GM19035 (cell line): Measurements from ENCODE around the gene PODXL.

Experiments
- ATAC-seq: cut with Tn5 transposase; IDR thresholded peaks from one replicate; pipeline ENCODE4 v1.9.1; 2021; ENCODE audit not compliant: unreplicated experiment

Gene PODXL

DNA sequence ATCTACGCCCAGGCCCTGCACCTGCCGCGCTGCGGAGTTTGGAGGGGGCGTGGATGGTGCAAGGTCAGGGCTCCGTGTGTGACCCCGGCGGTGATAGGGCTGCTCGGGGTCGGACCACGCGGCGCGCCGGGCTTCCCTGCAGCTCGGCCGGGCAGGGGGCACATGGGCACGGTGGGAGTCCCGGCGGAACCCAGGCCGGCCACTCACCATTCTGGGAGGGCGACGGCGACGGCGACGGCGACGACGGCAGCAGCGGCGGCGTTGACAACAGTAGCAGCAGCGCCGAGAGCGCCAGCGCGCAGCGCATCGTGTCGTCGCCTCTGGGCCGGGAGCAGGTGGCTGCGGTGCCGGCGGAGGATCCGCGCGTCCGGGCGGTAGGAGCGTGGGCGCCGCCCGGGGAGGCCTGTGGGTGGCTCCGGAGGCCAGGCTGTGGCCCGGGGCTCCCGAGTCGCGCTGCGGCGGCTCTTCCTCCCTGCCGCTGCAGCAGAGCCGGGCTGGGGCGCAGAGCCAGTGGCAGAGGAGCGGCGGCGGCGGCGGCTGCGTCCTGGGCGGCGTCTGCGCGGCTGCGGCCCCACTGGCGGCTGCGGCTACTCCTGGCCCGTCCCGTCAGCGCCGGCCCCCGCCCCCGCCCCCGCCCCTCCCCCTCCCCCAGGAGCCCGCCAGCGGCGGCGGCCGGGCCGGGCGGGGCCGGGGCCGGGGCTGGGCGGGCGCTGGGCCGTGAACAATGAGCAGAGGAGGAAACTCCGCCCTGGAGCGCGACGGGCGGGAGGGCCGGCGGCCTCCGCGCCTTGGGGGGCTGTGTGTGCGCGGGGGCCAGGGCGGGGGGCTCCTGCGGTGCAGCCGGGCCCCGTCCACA lies at the start of gene PODXL:
Gene PODXL (minus strand): TSS at position 576 of the 856 bp plus-strand sequence. CDS start 269 bp downstream, at position 307.
- ATAC-seq, result peak; percentile 83

DNA sequence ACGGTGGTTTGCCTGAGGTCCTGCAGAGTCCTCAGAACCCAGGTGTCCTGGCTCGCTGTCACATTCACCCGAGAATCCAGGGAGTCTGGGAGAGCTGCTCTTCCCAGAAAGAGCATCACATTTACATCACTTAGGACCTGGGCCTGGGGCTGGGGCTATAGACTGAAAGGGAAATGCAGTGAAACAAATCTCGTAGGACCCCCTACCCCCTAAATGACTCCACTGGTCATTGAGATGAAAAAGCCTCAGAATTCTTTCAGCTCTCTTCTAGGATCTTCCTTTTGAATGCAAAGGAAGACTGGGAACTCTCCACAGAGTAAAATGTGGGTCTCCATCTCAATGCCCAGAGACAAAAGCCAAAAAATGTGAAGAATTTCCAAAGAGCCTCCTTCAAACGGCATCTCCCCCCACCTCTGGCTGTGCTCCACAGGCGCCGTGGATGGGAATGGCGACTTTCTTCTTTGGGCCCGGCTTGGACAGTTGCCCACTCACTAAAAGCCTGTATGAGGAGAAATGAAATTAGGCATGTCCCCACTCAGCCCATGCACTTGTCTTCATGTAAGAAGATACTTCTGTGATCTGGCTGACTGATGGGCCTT lies 49.0 kb upstream of the PODXL start:
- ATAC-seq, result no peak

DNA sequence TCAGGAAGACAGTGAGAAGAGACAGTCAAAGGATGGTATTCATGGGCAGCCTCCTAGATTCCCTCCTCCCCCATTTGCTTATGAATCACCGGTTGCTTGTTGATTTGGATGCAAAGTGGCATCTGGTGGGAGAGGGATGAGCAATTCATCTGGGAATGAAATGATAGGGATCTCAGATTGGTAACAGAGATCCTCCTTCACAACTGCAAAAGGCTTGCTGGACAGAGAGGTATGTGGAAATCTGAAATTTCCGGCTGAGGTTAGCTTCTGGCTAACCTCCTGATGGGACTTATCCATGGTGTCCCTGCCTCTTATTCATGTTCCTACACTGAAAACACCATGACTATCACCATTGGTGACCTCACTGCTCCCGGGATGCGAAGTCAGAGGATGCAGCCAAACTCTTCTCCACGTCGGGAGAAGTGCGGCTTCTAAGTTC lies 48.4 kb upstream of the PODXL start:
- ATAC-seq, result no peak

DNA sequence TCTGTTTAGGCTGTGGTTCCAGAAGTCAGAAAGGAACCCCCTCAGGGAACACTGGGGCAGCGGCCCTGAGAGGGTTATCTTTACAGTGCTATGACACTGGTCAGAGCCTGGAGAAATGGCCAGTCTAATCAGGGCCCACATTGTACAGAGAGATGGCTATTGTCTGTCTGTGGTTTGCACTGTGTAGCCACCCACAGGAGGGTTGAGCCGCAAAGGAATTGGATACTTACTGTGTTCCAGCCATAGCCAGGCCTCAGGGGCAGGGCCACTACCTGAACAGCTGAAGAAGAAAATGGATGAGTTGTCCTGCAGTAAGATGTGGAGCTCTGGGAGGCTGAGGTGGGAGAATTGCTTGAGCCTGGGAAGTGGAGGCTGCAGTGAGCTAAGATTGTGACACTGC lies 47.5 kb upstream of the PODXL start:
- no peak for ATAC-seq

DNA sequence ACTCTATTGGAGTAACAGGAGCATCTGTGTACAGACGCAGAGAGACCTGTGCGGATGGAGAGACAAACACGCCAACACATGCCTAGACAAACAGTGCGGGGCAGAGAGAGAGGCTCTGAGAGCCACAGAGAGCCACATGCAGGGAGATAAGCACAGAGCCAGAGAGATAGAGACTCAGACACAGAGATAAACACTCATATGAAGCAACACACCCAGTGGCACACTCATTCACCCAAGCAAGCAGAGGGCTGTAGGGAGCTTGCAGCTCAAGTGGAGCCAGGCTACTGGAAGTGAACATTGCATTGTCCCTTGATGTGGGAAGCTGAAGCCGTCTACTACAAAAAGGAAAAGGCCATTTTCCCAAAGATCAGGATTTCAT lies 46.6 kb upstream of the PODXL start:
- ATAC-seq, result no peak

DNA sequence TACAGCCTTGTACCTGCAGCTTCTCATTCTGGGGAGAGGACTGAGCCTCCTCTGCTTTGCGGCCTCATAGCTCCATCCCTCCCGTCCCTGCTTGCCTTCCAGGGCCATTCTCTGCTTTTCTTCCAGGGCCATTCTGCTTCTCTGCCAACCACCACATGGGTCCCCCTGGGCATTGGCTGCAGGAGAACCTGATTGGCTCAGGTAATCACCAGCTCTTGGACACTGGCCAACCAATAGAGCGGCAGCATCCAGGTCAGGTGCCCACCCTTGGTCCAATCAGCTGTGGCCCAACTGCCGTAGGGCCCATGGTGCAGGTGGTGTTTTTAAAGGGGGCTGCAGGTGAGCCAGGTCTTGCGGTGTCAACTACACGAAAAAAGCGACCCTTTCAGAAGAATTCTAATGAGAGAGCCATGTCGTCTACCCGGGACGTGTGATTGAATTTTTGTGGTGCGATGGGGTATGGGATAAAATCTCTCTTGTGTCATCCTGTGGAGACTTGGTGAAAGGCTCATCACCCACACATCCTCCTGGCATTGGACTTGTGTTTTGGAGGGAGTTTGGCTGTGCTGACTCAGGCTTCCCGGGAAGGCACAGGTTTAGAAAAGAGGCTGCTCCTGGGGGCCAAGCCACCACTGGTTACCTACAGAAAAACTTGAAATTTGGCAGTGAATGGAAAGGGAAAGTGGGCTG lies 46.0 kb upstream of the PODXL start:
- ATAC-seq, result no peak

DNA sequence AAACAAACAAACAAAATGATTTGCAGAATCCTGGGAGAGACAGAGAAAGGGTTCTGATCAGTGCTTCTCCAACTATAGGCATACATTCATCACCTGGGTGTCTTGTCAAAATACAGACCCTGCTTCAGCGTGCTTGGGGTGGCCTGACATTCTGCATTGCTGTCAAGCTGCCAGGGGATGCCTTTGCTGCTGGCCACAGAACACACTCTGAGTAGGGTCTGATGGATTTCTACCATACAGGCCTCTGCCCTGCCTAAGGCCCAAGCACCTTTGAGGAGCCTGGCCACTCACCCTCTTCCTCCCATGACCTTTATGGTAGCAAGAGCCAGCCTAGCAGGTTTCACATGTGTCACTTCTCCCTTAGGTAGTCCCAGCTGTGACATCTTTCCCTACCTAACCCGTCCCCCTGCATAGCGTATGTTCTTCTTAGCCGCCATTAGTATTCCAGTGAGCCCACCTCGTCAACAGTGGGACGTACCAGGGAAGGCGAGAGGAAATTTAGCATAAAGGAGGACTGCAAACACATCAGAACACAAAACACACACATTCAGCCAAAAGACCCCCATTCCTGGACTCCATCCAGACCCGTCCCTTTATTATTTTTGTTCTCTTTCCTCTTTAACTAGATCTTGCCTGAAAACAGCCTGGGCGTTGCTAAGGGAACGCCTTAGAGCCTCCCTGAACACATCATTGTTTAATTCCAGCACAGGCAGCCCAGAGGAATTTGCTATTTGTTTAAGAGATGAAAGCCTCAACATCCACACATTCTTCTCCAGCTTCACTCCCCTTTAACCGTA lies 43.9 kb upstream of the PODXL start:
- no peak for ATAC-seq

DNA sequence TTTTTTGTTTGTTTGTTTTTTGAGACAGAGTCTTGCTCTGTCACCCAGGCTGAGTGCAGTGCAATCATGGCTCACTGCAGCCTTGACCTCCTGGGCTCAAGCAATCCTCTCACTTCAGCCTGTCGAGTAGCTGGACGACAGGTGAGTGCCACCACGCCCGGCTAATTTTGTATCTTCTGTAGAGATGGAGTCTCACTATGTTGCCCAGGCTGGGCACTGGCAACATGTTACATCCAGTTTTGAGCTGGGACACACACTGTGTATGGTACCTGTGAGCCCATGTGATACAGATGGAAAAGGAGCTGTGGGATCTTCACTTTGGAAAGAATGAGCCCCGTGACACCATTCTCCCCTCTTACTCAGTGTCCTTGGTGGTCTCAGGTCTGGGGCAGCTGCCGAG lies 40.4 kb upstream of the PODXL start:
- ATAC-seq, result no peak

DNA sequence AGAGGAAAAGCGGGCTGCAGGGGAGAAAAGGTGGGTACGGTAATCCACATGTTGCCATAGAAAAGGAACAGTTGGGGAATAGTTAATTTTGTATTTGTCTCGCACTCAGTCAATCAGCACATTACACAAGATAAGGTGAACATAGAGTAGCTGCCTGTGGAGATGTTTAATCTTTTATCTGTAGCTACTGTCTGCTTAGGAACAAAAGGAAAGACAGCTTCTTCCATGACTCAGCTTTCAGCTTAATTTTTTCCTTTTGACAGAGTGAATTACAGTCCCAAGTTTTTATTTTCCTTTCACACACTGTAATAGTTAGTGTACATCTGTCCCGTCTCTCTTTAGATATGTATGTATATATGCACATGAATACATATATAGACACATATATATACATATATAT lies 39.3 kb upstream of the PODXL start:
- no peak for ATAC-seq

DNA sequence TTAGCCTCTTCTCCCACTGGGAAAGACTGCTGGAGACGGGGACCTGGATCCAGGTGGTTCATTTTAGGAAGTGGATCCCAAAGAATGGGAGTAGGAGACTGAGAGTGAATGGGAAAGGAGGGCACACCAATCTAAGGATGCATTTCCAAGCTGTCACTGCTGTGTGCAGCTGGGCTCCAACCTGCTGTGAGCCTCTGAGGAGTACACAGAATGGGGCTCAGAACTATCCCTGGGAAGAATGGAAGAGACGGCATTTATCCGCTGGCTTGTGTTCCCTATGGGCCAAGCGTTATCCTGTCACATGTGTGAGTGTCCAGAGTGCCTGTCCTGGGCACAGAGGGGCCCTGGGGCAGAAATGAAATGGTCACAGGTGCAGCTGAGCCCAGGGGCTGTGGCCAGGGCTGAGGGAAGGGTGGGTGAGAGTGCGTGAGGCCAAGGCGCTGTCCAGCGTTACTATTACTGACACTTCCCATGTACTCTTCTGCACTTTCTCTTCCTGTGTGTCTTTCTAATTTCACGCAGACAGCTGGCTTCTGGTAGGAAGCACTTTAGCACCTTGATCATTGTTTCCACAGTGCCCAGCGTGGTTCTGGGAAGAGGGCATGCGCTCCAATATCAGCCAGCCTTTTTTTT lies 35.4 kb upstream of the PODXL start:
- no peak for ATAC-seq

DNA sequence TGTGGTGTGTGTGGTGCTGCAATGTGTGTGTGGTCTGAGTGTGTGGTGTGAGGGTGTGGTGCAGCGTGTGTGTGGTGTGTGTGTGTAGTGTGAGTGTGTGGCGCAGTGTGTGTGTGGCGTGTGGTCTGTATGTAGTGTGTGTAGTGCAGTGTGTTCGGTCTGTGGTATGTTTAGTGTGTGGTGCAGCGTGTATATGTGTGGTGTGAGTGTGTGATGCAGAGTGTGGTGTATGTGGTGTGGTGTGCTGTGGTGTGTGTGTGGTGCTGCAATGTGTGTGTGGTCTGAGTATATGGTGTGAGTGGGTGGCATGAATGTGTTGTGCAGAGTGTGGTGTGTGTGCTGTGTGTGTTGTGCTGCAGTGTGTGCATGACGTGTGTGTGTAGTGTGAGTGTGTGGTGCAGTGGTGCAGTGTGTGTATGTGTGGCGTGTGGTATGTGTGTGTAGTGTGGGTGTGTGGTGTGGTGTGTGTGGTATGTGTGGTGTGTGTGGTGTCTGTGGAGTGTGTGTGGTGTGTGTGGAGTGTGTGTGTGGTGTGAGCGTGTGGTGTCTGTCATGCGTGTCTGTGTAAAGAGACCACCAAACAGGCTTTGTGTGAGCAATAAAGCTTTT lies 31.0 kb upstream of the PODXL start:
- no peak for ATAC-seq

DNA sequence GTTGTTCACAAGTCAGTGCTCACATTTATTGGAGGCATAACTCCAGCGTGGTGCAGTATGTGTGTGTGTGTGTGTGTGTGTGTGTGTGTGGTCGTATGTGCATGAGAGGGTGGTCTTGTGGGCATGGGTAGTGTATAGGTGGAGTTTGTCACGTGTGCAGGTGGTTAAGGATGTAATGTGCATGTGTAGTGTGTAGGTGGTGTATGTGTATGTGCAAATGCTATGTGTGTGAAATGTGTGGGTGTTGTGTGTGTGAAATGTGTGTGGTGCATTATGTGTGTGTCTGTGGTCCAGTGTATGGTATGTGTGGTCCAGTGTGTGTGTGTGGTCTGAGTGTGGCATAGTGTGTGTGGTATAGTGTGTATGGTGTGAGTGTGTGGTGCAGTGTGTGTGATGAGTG lies 30.3 kb upstream of the PODXL start:
- ATAC-seq, result no peak

DNA sequence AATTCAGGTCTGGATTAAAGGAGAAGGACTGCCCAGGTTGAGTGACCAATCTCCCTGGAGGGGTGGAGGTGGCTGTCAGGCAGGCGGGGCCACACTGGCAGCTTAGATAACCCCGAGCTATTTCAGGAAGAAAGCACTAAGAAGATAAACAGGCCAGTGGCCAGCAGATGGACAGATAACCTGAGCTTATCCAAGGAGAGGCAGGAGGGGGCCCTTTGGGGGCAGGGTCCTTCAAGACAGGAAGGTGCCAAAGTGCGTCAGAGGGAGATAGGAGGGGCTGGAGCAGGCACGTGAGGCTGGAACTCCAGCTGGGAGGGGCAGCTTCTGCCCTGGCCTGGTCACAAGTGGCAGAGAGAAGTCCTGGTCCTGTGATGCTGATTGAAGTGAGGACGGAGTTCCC lies 29.8 kb upstream of the PODXL start:
- no peak for ATAC-seq

DNA sequence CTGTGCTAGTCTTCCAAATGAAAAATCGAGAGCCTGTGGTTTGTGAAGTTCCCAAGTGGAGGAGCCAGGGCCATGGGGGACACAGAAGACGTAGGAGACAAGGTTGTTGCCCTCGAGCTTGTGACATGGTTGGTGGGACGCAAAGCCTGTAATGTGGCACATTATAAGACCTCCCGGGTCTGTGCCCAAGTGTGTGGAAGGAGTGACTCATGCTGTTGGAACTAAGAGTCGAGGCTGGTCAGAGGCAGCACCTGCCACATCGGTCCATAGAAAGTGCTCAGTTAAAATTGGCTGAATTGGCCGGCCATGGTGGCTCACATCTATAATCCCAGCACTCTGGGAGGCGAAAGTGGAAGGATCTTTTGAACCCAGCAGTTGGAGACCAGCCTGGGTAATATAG lies 27.0 kb upstream of the PODXL start:
- no peak for ATAC-seq

DNA sequence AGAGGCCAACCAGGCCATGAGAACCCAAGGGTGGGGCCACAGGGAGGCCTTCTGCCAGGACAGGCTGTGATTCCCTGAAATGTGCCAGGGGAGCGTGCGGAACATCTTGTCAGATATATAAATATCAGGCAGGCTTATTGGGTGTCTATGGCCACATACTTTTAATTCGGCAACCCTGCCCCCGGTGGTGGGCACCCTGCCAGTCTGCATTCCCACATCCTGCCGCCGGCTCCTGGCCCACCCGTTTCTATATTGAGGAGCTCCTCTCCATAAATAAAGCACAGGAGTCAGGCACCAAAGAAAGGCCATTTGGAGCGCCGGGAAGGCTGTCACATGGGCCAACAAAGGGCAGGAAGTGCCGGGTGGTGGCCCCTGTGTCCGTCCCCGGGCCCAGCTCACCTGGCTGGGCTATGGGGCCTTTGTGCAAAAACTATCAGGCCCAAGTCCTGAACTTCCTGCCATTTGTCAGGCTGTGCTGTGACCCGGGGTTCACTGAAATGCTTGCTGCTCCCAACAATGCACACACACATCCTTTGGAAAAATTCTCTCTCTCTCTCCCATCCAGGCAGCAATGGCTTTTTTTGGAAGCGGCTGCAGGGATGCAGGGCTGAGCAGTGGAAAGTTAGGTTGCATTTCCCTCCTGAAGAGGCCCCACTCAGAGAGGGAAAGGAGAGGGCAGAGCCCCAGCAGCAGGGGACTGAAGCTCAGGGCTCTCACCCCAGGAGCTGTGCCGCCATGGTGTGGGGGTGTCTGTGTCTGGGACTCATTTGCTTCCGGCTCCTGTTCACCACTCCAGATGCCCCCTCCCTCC lies 25.0 kb upstream of the PODXL start:
- no peak for ATAC-seq

DNA sequence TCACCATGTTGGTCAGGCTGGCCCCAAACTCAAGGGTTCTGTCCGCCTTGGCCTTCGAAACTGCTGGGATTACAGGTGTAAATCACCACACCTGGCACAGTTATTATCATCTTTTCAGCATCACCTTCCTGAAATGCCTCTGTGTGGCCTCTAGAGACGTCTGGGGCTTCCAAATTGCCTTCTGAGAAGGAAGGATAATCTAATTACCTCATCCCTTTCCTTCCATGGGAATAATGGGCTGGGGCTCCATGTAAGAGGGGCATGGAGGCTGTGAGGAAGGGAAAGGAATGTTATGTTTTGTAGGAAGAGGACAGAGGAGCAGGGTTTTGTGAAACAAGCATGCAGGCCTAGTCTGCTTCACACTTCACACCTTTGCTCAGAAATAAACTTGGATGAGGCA lies 22.2 kb upstream of the PODXL start:
- no peak for ATAC-seq

DNA sequence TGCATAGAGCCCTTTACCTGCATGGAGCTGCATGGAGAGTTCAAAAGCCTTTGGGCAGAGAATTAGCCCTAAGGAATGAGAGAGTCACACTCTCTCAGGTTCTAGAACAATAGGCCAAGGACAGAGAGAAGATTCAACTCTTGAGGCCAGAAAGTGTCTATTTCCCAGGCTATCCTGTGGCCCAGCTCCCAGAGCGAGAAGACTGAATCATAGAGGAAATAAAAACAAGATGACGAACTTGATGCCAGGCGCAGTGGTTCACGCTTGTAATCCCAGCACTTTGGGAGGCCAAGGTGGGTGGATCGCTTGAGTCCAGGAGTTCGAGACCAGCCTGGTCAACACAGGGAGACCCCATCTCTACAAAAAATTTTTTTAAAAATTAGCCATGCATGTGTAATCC lies 18.3 kb upstream of the PODXL start:
- ATAC-seq, result no peak

DNA sequence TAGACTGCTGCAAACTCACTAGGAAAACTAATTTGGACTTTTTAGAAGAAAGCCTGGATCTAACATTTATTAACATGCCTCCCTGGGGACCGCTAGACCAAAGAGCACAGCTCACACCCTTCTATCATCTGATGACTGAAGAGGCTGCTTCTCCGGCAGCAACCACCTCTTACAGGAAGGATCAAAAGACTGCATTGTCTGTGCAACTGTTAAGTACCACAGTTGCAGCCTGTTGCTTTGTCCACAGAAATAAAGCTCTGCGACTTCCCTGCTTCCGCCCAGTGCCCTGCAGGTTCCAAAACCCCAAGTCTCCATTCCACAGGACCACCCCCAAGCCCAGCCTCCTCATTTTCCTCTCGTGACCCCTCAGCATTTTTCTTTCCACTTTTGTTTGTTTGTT lies 14.0 kb upstream of the PODXL start:
- ATAC-seq, result no peak

DNA sequence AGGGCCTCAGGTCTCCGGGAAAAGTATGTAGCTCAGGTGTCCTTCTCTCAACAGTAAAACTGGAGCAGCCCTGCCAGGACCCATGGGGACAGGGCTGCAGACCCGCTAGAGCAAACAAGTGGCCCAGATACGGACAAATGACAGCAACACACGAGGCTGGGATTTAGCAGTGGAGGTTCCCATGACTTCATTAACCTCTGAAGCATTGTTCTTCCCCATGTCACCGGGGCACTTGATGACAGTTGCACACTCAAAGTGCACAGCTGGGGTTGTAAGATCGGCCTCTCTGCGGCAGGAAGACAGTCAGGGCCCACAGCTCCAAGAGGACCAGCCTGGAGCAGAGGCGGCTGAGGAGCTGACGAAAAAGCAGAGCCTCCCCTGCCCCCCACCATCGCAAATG lies 12.5 kb upstream of the PODXL start:
- ATAC-seq, result no peak

DNA sequence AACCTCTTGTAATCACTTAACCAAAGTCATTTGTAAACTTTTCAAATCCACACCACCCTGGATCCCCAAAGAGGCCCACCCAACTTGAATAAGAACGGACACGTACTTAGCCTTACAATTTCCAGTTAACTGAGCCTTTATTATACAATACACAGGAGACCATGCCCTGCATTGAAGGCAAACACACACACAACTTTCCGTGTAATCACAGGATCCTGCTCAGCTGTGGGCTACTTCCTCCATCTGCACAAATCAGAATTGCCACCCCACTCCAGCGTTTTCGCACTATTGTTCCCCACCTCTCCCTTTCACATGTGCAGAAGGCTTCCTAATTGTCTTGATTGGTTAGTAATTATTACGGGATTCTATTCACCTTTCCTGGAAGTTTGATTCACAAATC lies 12.1 kb upstream of the PODXL start:
- ATAC-seq, result no peak
